HG03575 (cell line): ENCODE results near the gene SLC27A2.
"Not testable (repeated sequence)": the region's sequence is repeated elsewhere in the genome, so short reads cannot be mapped to it uniquely, and the experiment has no call there.

ENCODE experiments used
- ATAC-seq: cut with Tn5 transposase; IDR thresholded peaks from one replicate; pipeline ENCODE4 v1.9.1; 2021; ENCODE audit not compliant: unreplicated experiment, insufficient number of reproducible peaks, low FRiP score; ENCODE audit errors: extremely low read depth

SLC27A2 gene

DNA sequence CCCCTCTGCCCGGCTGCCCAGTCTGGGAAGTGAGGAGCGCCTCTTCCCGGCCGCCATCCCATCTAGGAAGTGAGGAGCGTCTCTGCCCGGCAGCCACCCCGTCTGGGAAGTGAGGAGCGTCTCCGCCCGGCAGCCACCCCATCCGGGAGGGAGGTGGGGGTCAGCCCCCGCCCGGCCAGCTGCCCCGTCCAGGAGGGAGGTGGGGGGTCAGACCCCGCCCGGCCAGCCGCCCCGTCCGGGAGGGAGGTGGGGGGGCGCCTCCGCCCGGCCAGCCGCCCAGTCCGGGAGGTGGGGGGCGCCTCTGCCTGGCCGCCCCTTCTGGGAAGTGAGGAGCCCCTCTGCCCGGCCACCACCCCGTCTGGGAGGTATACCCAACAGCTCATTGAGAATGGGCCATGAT lies 23.8 kb upstream of the SLC27A2 start:
- ATAC-seq, result not testable (repeated sequence)

DNA sequence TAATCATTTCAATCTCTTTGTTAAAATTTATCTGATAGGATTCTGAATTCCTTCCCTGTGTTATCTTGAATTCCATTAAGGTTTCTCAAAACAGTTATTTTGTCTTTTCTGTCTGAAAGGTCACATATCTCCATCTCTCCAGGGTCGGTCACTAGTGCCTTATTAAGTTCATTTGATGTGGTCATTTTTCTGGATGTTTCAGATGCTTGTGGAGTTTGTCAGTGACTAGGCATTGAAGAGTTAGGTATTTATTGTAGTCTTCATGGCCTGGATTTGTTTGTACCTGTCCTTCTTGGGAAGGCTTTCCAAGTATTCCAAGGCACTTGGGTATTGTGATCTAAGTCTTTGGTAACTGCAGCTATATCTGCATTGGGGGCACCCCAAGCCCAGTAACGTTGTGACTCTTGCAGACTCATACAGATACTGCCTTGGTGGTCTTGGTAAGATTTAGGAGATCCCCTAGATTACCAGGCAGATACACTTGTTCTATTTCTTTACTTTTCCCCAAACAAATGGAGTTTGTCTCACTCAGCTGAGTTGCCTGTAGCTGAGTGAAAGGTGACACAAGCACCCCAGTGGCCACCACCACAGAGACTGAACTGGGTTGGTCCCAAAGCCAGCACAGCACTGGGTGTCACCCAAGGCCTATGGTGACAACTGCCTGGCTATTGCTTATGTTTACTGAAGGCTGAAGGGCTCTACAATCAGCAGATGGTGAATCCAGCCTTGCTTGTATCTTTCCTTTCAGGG lies 18.9 kb upstream of the SLC27A2 start:
- no peak for ATAC-seq

DNA sequence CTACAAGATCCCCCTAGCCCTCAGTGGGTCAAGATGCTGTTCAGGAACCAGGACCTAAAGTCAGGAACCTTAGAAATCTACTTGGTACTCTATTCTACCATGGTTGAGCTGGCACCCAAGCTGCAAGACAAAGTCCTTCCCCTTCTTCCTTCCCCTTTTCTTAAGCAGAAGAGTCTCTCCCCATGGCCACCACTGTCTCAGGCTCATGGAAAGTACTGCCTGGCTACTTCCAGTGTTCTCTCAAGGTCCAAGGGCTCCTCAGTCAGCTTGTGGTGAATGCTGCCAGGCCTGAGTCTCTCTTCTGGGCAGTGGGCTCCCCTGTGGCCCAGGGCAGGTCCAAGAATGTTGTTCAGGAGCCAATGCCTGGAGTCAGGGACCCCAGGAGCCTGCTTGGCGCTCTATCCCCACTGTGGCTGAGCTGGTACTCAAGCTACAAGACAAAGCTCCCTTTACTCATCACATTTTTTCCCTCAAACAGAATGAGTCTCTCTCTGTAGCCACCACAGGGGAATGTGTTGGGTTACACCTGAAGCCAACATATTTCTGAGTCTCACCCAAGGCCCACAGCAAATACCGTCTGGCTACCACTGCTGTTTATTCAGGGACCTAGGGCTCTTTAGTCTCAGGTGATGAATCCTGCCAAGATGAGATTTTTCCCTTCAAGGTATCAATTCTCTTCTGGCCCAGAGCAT lies 18.1 kb upstream of the SLC27A2 start:
- no peak for ATAC-seq

GRCh38 chr15:50164458-50164857 lies 17.5 kb upstream of the SLC27A2 start:
- no peak for ATAC-seq

DNA sequence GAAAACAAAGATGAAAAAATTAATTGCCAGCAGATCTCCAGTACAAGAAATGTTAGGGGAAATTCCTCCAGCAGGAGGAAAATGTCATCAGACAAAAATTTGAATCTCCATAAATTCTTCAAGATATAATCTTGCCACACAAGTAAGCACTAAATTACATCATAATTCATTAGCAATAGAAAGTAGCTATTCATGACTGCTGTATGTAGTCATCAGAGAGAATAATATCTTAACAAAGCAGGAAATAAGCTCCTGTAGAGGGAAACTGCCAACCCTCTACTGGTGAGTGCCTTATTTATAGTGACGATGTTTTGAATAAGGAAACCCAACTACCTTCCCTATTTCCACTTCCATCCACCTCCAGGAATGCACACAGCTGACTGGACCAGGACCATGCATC lies 15.8 kb upstream of the SLC27A2 start:
- no peak for ATAC-seq

GRCh38 chr15:50167110-50167509 lies 14.9 kb upstream of the SLC27A2 start:
- ATAC-seq, result no peak

DNA sequence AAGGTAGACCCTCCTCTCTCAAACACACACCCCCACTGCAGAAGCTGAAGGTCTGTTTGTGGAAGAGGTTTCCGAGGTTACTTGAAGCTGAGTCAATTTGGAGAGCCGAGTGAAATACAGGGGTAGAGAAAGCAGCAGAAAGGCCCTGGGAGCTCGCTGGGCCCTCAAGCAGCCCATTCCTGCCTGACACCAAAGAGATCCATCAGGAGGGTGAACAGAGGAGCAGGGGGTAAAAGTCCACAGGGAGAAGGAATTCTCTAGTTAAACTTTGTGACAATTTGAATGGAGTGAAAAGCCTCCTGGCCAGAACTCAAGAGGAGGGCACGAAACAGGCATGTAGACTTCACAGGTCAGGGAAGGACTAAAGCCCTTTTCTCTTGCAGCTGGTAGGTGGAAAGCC lies 13.6 kb upstream of the SLC27A2 start:
- no peak for ATAC-seq

- no peak for ATAC-seq
These were observed 13.1 kb upstream of the SLC27A2 start for GRCh38 chr15:50168783-50169411.

DNA sequence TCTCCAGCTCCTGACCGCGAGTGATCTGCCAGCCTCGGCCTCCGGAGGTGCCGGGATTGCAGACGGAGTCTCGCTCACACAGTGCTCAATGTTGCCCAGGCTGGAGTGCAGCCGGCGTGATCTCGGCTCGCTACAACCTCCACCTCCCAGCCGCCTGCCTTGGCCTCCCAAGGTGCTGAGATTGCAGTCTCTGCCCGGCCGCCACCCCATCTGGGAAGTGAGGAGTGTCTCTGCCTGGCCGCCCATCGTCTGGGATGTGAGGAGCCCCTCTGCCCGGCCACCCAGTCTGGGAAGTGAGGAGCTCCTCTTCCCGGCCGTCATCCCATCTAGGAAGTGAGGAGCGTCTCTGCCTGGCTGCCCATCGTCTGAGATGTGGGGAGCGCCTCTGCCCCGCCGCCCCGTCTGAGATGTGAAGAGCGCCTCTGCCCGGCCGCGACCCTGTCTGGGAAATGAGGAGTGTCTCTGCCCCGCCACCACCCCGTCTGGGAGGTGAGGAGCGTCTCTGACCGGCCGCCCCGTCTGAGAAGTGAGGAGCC lies 9.6 kb upstream of the SLC27A2 start:
- ATAC-seq, result not testable (repeated sequence)

GRCh38 chr15:50176869-50177268 lies 5.1 kb upstream of the SLC27A2 start:
- ATAC-seq, result no peak

DNA sequence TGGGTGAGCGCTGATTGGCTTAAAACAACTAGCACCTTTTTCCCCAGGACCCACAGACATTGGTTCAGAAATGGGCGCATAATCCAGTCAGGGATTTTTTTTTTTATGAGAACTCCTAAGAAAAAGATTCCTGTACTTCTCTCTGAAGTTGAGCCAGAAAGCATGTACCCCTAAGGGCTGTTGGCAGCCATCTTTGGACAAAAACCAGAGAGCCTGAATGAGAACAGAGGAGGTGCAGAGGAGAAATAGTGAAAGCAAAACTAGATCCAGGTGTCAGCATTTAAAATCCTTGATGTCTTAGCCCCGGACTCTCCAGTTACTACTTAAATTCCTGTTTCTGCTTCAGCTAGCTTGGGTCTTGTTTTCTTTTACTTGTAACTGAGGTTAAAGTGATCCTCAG lies 1.9 kb upstream of the SLC27A2 start:
- no peak for ATAC-seq

DNA sequence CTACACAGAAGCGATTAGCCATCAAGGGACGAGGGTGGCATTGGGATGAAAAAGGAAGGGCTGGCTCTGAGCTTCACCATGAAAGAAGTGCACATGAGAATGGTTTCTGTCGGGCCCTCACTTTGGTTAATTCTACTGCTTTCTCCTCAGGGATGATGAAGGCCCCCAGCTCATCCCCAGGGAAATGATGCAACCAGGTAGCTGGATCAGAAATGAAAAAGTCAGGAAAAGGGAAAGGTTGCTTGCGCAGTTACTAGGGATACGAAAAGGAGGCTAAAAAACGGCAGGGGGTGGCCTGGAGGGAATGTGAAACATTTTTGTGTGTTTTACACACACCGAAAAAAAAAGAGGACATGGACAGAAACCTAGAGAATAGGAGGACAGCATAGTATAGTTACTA lies 1.4 kb upstream of the SLC27A2 start:
- ATAC-seq, result no peak

- no peak for ATAC-seq
These were observed 611 bp upstream of the SLC27A2 start for GRCh38 chr15:50181201-50181968.

DNA sequence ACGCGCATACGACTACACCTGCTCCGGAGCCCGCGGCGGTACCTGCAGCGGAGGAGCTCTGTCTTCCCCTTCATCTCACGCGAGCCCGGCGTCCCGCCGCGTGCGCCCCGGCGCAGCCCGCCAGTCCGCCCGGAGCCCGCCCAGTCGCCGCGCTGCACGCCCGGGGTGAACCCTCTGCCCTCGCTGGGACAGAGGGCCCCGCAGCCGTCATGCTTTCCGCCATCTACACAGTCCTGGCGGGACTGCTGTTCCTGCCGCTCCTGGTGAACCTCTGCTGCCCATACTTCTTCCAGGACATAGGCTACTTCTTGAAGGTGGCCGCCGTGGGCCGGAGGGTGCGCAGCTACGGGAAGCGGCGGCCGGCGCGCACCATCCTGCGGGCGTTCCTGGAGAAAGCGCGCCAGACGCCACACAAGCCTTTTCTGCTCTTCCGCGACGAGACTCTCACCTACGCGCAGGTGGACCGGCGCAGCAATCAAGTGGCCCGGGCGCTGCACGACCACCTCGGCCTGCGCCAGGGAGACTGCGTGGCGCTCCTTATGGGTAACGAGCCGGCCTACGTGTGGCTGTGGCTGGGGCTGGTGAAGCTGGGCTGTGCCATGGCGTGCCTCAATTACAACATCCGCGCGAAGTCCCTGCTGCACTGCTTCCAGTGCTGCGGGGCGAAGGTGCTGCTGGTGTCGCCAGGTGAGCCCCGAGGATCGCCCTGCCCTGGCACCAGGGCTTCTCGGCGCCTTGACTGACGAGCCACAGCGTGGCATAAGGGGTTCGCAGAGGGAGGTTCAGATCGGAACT lies 420 bp downstream of the SLC27A2 start:
- no peak for ATAC-seq

DNA sequence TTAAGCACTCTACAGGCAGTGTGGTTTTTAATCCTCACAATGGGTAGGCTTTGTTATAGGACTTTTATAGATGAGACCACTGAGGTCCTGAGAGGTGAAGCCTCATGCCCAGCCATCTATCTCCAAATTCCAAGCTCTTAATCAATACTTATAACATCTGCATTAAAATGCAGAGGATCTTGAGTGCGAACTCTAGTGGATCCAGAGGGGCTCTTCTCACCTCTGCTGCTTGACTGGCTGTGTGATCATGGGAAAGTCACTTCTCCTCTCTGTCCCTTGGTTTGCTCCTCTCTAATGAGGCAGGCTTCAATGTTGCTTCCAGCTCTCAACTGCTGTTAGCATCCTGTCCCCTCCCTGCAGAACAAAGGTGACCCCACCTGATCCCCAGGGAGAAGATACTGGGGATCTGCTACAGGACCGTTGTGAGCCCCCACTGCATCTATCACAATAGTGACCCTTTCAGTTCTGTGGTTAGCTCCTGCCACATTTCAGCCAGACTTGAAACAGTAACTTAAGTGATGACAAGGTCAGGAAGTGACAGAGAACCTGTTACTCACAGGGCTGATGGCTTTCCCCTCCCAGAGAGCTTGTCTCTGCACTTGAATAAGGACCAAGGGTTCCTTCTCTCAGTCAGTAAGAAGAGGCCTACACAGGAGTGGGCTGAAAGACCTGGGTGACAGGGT lies 1.3 kb downstream of the SLC27A2 start:
- peak; percentile 65 for ATAC-seq

- ATAC-seq, result no peak
These were observed 3.0 kb downstream of the SLC27A2 start for GRCh38 chr15:50184863-50185504.

- no peak for ATAC-seq
These were observed 4.1 kb downstream of the SLC27A2 start for GRCh38 chr15:50186090-50186489.

DNA sequence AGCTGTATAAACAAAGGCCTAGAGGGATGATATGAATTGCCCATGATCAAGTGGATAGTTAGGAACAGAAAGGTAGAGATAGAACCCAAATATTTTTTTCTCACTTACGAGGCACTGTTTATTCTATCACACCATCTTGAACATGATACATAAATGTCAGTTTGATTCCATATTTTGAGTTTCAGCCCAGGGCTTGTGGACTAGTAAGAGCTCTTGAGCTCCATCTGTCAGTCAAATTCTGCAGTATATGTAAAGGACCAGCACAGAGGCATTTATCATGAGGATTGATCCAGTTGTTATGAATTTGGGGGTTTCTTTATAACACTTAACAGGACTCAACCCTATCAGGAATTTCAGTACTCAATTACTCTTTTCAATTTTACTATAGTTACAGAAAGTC lies 4.8 kb downstream of the SLC27A2 start:
- no peak for ATAC-seq
